Sciatic nerve (tissue), 2 donors: ENCODE measurements around the gene HOXB6. TPM values are rescaled to one million over a fixed set of nuclear protein-coding genes. Genes with fewer than 3 reads are reported as not detected.
A peak's percentile ranks its signal among the peaks of the same experiment; 100 is the strongest.

Experiments
- ATAC-seq: fragments of 200-7000 bp; cut with Tn5 transposase; one replicate; pipeline ENCODE4 v1.9.1; 2020; ENCODE audit warnings: mild to moderate bottlenecking, moderate library complexity
- DNase-seq: peaks from one replicate; pipeline ENCODE4 v3.0.0-alpha.2; 2020; ENCODE audit warnings: low spot score
- intact Hi-C: fragments of 100-400 bp; cut with DNase I; formaldehyde crosslinking; loops from one replicate; pipeline ENCODE4 v1.14.2; 2022
- total RNA-seq: library from RNA; stranded (reverse); fragmentation: NEBNext Ultra II Directional; extraction: Animal tissue kit (Norgen Biotek cat#: 25700); gene quantifications from one replicate; pipeline ENCODE4 v1.2.1, GENCODE V29; 2021
- donor health status: DM: no; HTN: no; CAD: no.
- donor health status: DM: no; HTN: no; CAD: no.

HOXB6 gene
- total RNA-seq, 1 donor from 2014 or later, result 6.3 TPM

- ATAC-seq (no peak), DNase-seq (no peak)
- intact Hi-C loops, result loop anchor here (2.0 kb wide), 1 partner anchor 62 kb away; no protein-coding TSS in a partner anchor
Measured at GRCh38 chr17:48612854-48613691, 8.3 kb upstream of the HOXB6 start.

DNA sequence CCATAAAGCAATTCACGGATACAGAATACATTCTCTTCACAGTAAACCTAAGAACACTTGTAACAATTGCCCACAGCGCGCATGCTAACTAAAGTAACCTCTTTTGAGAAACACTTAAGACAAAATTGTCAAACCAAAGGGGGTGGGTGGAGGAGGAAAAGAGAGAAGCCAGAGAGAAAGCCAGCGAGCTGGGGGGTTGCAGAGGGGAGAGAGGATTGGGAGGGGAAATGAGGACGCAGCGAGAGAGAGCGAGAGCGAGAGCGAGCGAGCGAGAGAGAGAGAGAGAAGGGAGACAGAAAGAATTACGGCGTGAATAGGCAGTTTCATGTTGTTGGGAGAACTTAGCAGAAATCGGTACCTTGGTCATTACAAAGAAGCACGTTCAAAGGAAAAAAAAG, 7.7 kb upstream of the HOXB6 start:
- intact Hi-C loops, result loop anchor here (2.0 kb wide), 1 partner anchor 62 kb away; no protein-coding TSS in a partner anchor
- no peak for ATAC-seq
- DNase-seq, result no peak

GRCh38 chr17:48611681-48612455, 7.1 kb upstream of the HOXB6 start:
- ATAC-seq (no peak), DNase-seq (no peak)
- intact Hi-C loops, result loop anchor here (2.0 kb wide), 1 partner anchor 61 kb away; no protein-coding TSS in a partner anchor

DNA sequence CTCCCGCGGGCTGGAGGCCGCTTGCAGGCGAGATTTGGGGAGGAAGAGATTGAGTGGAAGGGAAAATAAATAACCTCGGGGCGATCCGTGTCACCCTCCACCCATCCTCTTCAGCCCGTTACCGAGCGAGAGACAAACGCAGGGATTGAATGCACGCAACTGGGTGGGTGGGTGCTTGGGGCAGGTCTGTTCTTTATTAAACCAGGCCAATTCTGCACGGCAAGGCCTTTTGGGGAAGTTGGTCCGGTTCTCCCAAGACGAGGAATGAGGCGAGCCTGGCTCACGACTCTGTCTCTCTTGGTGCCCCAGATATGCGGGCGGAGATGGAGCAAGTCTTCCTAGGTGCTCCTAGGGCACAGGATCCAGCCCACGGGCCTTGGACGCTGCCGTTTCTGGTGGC, 6.4 kb upstream of the HOXB6 start:
- intact Hi-C loops, result no loop called here
- no peak for ATAC-seq

DNA sequence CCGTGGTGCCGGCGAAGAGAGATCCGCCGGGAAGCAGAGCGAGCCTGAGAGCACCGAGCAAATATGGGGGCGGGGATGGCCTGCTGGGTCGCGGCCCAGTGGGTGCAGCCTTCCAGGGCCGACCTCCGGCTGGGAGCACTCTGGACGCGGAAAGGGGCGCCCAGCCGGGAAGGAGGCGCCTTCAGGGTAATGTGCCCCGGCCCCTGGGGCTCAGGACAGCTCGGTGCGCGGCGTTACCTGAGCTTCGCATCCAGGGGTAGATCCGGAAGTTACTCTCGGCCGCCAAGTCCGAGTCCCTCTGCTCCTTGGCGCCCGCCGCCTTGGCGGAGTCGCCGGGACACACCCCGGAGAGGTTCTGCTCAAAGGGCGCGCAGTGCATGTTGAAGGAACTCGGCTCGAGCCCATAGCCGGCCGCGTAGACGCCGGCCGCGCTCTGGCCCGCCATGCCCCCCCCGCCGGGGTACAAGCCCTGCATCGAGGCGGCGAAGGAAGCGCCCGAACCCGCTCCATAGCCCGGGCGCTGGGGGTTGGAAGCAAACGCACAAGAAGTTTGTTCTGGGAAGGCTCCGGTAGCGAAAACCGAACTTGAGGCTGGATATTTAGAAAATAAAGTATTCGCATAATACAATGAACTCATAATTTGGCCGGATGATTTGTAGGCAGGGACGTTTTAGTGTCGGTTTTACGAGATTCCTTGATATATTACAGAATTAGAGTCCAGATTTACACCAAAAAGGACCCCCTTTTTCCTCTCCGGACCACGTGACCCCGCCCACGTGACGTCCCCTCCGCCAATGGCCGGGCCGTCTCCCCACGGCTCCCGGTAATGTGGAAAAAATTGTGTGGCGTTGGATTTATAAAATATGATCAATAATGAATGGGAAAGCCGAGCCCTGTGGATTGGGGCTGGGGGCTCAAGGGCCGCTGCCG, 5.8 kb upstream of the HOXB6 start, which contains the start of gene HOXB7:
Gene HOXB7 (minus strand): TSS at position 736 of the 930 bp plus-strand sequence. CDS start 99 bp downstream, at position 637.
- intact Hi-C loops, result no loop called here
- DNase-seq (peak; percentile 90), ATAC-seq (peak; percentile 60)

More for the DNA sequence above, 6.4 kb upstream of the HOXB6 start:
- DNase-seq, result no peak

GRCh38 chr17:48609759-48610281, 5.0 kb upstream of the HOXB6 start:
- intact Hi-C loops, result no loop called here
- DNase-seq (no peak), ATAC-seq (no peak)

- no peak for ATAC-seq
- intact Hi-C loops, result no loop called here
- no peak for DNase-seq
Measured at GRCh38 chr17:48609033-48609432, 4.2 kb upstream of the HOXB6 start.

DNA sequence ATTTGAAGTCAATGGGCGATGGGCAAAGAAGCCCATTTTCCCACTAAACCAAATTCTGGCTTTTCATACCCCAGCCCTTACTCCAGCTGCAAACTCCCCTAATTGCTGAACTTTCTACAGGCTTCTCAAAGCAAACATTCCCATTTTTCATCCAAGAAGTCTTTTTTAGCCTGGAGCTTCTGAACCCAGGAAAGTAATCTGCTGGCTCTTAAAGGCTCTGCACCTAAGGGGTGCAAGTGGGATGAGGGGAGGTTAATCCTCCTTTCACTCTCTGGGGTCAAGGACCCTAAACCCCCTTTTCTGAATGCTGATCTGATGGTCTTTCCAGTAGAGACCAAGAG, 3.7 kb upstream of the HOXB6 start:
- intact Hi-C loops, result no loop called here
- ATAC-seq (no peak), DNase-seq (no peak)

DNA sequence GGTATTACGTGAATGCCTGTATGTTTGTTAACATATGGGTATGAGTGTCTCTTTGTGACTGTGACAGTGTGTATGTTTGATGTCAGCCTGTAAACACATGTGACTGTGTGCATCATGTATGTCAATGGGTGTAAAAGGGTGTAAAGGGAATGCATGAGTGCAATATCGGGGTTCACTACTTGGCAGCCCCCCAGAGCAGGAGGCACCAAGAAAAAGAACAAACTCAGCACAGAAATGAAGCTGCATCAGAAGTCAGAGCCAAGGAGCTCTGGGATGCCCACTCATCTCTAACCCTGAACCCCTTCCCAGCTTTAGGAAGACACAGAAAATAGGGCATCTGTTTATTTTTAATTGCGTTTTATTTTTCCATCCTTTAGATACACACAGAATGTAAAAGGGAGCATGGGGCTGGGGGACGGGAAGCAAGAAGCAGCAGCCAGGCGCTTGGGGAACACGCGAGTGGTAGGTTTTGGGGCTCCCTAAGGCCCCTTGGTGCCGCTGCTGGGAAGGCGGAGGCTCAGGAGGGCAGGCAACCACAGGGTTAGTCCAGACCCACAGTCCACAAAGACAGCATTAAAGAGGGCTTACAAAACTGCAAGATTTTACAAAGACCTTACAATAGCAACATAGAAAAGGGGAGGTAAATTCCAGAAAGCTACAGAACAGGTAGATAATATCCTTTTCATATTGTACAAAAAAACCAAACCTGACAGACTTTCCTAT, 2.3 kb upstream of the HOXB6 start:
- ATAC-seq (no peak), DNase-seq (no peak)
- intact Hi-C loops, result no loop called here

DNA sequence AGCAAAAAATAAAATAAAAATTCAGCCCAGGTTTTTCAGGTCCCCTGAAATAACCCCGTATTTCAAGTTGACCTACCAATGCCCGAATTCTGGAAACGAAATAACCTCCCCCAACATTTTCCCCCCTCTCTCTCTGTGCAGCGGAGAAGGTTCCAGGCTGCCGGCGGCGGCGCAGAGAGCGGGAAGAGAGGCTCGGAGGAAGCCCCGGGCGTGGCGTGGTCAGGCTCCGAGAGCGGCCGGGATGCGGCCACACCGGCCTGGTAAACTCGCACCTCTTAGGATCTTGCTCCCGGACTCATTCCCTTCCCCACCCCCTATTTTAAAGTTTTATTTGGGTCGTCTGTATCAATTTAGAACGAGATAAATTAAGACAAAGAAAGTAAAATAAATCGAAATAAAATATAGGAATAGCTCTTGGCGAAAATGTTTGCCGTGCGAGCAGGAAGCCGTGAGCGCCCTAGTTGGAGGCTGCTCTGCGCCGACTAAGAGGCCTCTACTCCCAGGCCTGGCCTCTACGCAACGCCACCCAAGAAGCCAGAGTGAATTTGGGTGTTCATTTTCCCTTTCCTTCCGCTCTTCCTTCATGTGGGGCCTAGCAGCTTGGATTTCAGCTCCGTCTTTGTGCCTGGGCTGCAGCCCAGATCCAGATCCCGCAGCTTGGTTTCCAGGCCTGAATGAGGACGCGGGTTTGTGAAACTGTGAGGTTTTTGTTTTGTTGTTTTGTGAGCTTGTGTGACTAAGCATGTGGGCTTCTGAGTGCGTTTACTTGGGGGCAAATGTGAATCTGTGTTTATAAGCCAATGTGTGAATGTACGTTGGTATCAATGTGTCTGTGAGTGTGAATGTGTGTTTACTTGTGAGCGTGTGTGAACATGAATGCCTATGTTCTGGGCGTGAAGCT, 1.5 kb upstream of the HOXB6 start:
- intact Hi-C loops, result no loop called here
- DNase-seq, result no peak
- no peak for ATAC-seq

GRCh38 chr17:48605409-48605919, 678 bp upstream of the HOXB6 start:
- no peak for ATAC-seq
- intact Hi-C loops, result no loop called here
- no peak for DNase-seq

DNA sequence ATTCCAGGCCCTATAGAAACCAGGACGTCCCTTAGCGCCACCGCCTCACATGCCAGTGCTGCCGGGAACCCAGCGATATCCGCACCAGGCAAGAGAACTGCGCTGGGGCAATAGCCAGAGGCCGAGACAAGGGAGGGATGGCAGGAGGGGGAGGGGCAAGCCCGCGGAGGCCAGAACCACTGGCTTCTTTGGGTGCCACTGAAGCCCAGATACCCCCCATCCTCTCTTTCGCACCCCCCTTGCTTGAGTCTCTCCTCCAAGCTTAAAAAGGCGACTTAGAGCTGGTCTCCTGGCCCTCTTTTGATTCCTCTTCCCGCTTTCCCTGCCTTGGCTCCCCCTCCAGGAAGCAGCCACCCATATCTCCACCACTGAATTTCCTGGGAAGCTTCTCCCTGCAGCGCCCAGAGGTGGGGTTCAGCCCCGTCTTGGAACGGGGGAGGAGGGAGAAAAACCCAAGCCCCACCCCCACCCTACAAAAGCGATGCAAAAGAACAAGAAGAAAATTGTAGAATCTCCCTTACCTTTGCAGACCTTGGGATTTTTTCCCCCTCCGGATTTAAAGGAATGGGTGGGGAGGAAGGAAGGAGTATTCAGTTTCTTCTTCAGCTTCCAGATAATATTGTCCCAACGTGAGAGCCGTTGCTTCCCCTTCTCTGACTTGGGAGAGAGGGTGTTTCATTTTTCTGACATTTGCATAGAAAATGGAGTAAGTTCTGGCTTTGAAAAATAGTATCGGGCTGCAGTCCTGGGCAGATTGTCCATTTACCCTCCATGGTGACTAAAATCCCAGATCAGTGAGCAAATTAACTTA, 622 bp downstream of the HOXB6 start:
- intact Hi-C loops, result no loop called here
- DNase-seq (no peak), ATAC-seq (peak; percentile 43)

DNA sequence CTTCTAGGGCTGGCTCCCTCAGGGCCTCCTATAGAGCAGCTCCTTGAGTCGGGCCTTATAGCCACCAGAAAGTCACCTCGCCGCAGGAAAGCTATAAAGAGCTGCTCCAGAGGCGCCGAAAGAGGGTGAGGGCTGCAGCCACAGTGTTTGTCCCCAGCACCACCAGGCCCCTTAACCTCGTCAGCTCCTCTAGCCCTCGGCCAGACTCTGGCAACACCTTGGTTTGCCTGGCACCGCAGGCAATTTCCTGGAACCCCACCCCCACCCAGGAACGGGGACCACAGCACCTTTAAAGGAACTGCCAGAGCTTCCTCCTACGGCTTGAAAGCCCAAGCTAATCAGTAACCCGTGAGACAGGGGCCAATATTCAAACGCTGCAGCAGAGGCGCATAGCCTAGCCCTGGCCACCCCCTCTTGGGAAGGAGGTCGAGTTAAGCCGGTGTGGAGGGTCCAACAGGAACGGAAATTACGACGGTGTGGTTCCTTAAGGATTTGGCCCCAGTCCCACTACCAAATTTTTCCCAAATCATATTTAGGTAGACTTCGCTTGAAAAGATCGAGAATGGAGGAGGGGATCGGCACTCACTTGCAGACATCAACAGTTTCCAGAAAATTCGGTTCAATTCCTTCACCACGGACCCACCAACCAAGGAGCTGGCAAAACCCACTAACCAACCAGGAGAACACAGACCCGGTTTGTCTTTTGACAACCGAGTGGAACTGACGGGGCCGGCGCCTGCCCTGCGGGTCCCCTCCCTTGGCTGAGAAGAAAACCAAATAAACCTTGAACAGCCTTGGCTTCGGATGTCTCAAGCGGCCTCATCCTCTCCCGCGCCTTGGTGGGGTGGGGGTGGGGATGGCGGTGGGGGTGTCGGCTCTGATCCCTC, 3.0 kb downstream of the HOXB6 start:
- no peak for ATAC-seq
- no peak for DNase-seq

DNA sequence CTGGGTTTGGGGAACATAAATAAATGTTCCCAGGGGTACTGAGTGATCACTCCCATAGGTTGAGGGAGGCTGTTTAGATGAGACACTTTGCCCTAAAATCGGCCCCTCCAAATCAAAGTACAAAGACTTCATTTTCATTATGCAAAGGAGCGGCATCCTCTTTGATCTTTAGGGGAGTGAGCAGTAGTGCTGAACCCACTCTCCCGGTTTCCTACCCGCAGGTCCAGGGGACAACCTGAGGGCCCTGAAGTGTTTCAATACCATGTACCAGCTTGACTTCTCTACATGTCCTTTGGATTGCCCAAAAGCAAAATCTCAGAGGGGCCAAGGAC, 3.6 kb downstream of the HOXB6 start:
- DNase-seq (no peak), ATAC-seq (no peak)
- intact Hi-C loops, result no loop called here

More for the DNA sequence above, 3.0 kb downstream of the HOXB6 start:
- intact Hi-C loops, result no loop called here
